ENCODE results near the gene CTRB1.

- TF ChIP-seq GATA2 (IDR thresholded peaks at IDR 0.05; ENCODE audit: low read depth, low read length) (no peak), GATA3 (IDR thresholded peaks at IDR 0.05; ENCODE audit: low read depth, low read length) (no peak)
Measured at GRCh38 chr16:75230471-75231110, 11.8 kb downstream of the CTRB1 start.

Measured in SH-SY5Y (cell line).